Endodermal cell (in vitro differentiated cells): ENCODE data around the gene FPR2. TPM values are rescaled to one million over a fixed set of nuclear protein-coding genes. Genes with fewer than 3 reads are reported as not detected.
A peak's percentile ranks its signal among the peaks of the same experiment; 100 is the strongest.

Source experiments
- DNase-seq: peaks from one replicate; pipeline ENCODE4 v3.0.0-alpha.2; 2017
- H3K27ac ChIP-seq: 2 replicates; pipeline ENCODE4 v1.5.1; 2013; ENCODE audit warnings: mild to moderate bottlenecking, low read depth, low read length, moderate library complexity
- H3K27me3 ChIP-seq: 2 replicates; pipeline ENCODE4 v1.6.1; 2013; ENCODE audit warnings: mild to moderate bottlenecking, low read length, moderate library complexity; ENCODE audit not compliant: insufficient read depth, control insufficient read depth, poor library complexity, severe bottlenecking
- H3K36me3 ChIP-seq: 2 replicates; pipeline ENCODE4 v1.7.0; 2013; ENCODE audit warnings: mild to moderate bottlenecking, low read length, moderate library complexity; ENCODE audit not compliant: control insufficient read depth, insufficient read depth
- H3K4me1 ChIP-seq: one replicate; pipeline ENCODE4 v1.7.0; 2013; ENCODE audit warnings: low read length; ENCODE audit not compliant: control insufficient read depth, insufficient read depth
- H3K4me3 ChIP-seq: 2 replicates; pipeline ENCODE4 v1.5.1; 2013; ENCODE audit warnings: mild to moderate bottlenecking, low read length, moderate library complexity
- H3K9ac ChIP-seq: 2 replicates; pipeline ENCODE4 v1.6.1; 2013; ENCODE audit warnings: mild to moderate bottlenecking, low read length, moderate library complexity; ENCODE audit not compliant: poor library complexity, severe bottlenecking; ENCODE audit errors: extremely low read depth
- H3K9me3 ChIP-seq: 2 replicates; pipeline ENCODE4 v1.6.1; 2013; ENCODE audit warnings: mild to moderate bottlenecking, low read length, moderate library complexity; ENCODE audit not compliant: control insufficient read depth
- H3K27ac Mint-ChIP-seq: 2 replicates; pipeline ENCODE4 v1.8.0; 2020; ENCODE audit warnings: mixed read lengths
- H3K27me3 Mint-ChIP-seq: 2 replicates; pipeline ENCODE4 v1.8.0; 2021; ENCODE audit warnings: mild to moderate bottlenecking, mixed read lengths; ENCODE audit not compliant: insufficient read depth
- H3K36me3 Mint-ChIP-seq: 2 replicates; pipeline ENCODE4 v1.8.0; 2020; ENCODE audit warnings: low read depth, mixed read lengths
- H3K4me1 Mint-ChIP-seq: 2 replicates; pipeline ENCODE4 v1.8.0; 2020; ENCODE audit warnings: mixed read lengths
- H3K4me3 Mint-ChIP-seq: 2 replicates; pipeline ENCODE4 v1.8.0; 2020; ENCODE audit warnings: mild to moderate bottlenecking, moderate library complexity, mixed read lengths
- H3K9me3 Mint-ChIP-seq: 2 replicates; pipeline ENCODE4 v1.8.0; 2020; ENCODE audit warnings: mild to moderate bottlenecking, mixed read lengths
- WGBS, 2 experiments: methylation state at CpG; one replicate each; pipeline versions ENCODE4 v1.1.5 to v1.1.7; 2013; ENCODE audit warnings: missing lambda C conversion rate in 2 of 2, mixed read lengths in 1 of 2; ENCODE audit not compliant: insufficient coverage in 1 of 2, insufficient read length in 1 of 2; 5-methylcytosine and 5-hydroxymethylcytosine counted together
- total RNA-seq, 2 donors: library from RNA; stranded (reverse); fragmentation: NEBNext Ultra II Directional in 1 of 2; extraction: Animal tissue kit (Norgen Biotek cat#: 25700) in 1 of 2; gene quantifications; 2 replicates in 1 of 2; 3 replicates in 1 of 2; pipeline ENCODE4 v1.2.1, GENCODE V29; 2021
- TF ChIP-seq, protein P1 (sequence below): fragments of 200-600 bp; sonication (generic); conservative IDR thresholded peaks from 2 replicates; pipeline ENCODE4 v1.5.0; 2021; ENCODE audit warnings: antibody characterized with exemption, mild to moderate bottlenecking

FPR2 gene
- total RNA-seq, 2 donors from 2014 or later, result 0.11 TPM; not detected in 1

GRCh38 chr19:51781999-51782398 is 21.0 kb downstream of the FPR2 start:
- Mint-ChIP-seq H3K4me1 (no peaks in the 10 kb centered on the region), H3K36me3 (no peaks in the 10 kb centered on the region), H3K4me3 (no peak overlapping the region), H3K27ac (no peak overlapping the region), H3K9me3 (no peaks in the 10 kb centered on the region), H3K27me3 (peaks cover 42% of the 10 kb centered on the region)
- no peak for DNase-seq
- Histone ChIP-seq H3K9me3 (no peaks in the 10 kb centered on the region), H3K27ac (no peak overlapping the region), H3K4me3 (no peak overlapping the region), H3K27me3 (peaks cover 28% of the 10 kb centered on the region), H3K36me3 (no peaks in the 10 kb centered on the region), H3K4me1 (no peaks in the 10 kb centered on the region), H3K9ac (no peak overlapping the region)
- 57 to 81% methylated on average over 2 to 3 of the region's 3 CpGs for whole genome bisulfite sequencing, 2 experiments
- TF ChIP-seq, protein P1, sequence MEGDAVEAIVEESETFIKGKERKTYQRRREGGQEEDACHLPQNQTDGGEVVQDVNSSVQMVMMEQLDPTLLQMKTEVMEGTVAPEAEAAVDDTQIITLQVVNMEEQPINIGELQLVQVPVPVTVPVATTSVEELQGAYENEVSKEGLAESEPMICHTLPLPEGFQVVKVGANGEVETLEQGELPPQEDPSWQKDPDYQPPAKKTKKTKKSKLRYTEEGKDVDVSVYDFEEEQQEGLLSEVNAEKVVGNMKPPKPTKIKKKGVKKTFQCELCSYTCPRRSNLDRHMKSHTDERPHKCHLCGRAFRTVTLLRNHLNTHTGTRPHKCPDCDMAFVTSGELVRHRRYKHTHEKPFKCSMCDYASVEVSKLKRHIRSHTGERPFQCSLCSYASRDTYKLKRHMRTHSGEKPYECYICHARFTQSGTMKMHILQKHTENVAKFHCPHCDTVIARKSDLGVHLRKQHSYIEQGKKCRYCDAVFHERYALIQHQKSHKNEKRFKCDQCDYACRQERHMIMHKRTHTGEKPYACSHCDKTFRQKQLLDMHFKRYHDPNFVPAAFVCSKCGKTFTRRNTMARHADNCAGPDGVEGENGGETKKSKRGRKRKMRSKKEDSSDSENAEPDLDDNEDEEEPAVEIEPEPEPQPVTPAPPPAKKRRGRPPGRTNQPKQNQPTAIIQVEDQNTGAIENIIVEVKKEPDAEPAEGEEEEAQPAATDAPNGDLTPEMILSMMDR, result no peak

- Mint-ChIP-seq H3K36me3 (no peaks in the 10 kb centered on the region), H3K4me1 (no peaks in the 10 kb centered on the region), H3K27me3 (peaks cover 39% of the 10 kb centered on the region), H3K9me3 (peaks cover 2% of the 10 kb centered on the region), H3K27ac (no peak overlapping the region), H3K4me3 (no peak overlapping the region)
- no peaks in the 10 kb centered on the region for H3K9me3 ChIP-seq
- no peaks in the 10 kb centered on the region for H3K4me1 ChIP-seq
- no peaks in the 10 kb centered on the region for H3K36me3 ChIP-seq
- 31 to 40% methylated on average over 3 of the region's 3 CpGs for WGBS, 2 experiments
- no peak overlapping the region for H3K4me3 ChIP-seq
- H3K9ac ChIP-seq, result no peak overlapping the region
- DNase-seq, result peak; percentile 52
- no peak overlapping the region for H3K27ac ChIP-seq
- TF ChIP-seq, protein P1, result peak; percentile 66
- H3K27me3 ChIP-seq, result peaks cover 28% of the 10 kb centered on the region
Measured at GRCh38 chr19:51783372-51783771, 22.4 kb downstream of the FPR2 start.

DNA sequence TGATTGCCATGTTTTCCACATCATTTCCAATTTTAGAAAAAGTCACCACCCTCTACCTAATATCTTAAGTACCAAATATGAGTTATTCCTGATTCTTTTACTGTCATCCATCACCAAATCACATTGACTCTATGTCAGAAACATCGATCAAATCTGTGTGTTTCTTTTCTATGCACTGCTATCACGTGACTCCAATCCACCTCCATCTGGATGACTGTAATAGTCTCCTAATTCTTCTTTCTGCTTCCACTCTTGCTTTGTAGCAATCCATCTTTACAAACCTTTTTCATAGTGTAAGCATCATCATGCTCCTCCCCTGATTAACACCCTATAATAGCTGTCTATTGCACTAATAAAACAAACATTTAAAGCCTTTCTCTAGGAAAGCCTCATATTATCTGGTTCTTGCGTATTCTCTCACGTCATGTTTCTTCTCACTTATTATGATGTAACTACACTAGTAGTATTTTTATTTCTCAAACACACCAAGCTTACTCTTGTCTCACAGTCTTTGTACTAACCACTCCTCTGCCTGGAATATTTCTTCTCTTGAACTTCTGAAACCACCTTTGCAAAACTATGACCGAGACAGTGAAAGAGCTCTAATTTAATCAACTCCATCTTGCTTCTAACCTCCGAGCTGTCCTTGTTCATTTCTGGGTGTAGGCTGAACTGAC is 23.3 kb downstream of the FPR2 start:
- Histone ChIP-seq H3K36me3 (no peaks in the 10 kb centered on the region), H3K9ac (no peak overlapping the region), H3K27me3 (peaks cover 28% of the 10 kb centered on the region), H3K4me1 (no peaks in the 10 kb centered on the region), H3K9me3 (no peaks in the 10 kb centered on the region), H3K27ac (no peak overlapping the region), H3K4me3 (no peak overlapping the region)
- TF ChIP-seq, protein P1, result no peak
- no peaks in the 10 kb centered on the region for H3K4me1 Mint-ChIP-seq
- peaks cover 2% of the 10 kb centered on the region for H3K9me3 Mint-ChIP-seq
- no peak overlapping the region for H3K4me3 Mint-ChIP-seq
- H3K36me3 Mint-ChIP-seq, result no peaks in the 10 kb centered on the region
- DNase-seq, result no peak
- 59 to 72% methylated on average over 4 to 6 of the region's 6 CpGs for WGBS, 2 experiments
- H3K27me3 Mint-ChIP-seq, result peaks cover 31% of the 10 kb centered on the region
- H3K27ac Mint-ChIP-seq, result no peak overlapping the region
